A549 treated with GW870086 at 1 μM for 4 hours (cell line): Measurements from ENCODE around the gene PRAMEF12. TPM values are rescaled to one million over a fixed set of nuclear protein-coding genes. Genes with fewer than 3 reads are reported as not detected.

ENCODE experiments used
- total RNA-seq: library from RNA; stranded (reverse); fragments of 200-300 nt; extraction: Qiagen RNA extraction; gene quantifications from 5 replicates; pipeline ENCODE4 v1.2.3, GENCODE V29; 2022; ENCODE audit warnings: low read depth

Gene PRAMEF12
- total RNA-seq = not detected in 5 replicates

DNA sequence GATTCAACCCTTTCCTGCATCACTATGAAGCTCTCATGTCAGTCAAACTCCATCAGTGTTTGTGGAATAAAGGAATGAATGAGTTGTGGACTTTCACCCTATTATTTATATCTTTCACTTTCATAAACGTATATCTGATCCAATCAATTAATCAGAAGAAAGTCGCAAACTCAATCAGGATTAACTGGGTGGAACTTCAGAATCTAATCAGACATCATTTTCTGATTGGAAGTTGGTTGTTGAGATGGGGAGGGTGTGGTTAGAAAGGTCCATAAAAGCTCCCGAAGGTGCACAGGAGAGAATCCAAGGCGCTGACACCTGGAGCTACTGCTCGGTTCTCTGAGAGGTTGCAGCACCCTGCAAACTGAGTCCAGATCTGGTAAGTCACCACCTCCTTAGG is at the start of gene PRAMEF12:
Gene PRAMEF12, plus strand, starts transcription at position 301 of the 400 bp plus-strand sequence. CDS start 1,130 bp downstream, outside the sequence.

DNA sequence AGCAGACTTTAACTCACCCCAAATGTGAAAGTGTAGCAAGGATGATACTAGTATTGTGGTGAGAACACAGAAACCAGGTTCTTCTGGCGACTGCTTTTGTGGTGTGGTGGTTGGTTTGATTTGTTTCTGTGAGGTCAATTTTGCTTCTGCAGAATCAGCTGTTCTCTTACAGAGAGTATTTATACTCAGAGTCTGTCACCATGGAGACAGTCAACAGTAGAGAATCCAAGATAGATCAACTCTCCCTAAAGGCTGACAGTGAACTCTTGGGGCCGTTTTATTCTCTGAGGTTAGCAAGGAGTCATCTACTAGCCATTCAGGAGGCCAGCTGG is 27.6 kb upstream of the PRAMEF12 start, which contains the start of gene CFAP107:
Gene CFAP107, plus strand, starts transcription at position 209 of the 332 bp plus-strand sequence. CDS start 231 bp downstream, outside the sequence.

DNA sequence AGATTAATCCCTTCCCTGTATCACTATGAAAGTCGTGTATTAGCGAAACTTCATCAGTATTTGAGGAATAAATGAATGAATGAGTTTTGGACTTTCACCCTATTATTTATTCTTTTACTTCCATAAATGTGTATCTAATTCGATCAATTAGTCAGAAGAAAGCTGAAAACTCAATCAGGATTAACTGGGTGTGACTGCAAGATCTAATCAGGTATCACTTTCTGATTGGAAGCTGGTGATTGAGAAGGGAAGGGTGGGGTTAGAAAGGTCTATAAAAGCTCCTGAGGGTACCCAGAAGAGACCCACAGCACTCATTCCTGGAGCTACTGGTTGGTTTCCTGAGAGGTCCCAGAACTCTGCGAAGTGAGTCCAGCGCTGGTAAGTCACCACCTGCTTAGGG is 17.6 kb downstream of the PRAMEF12 start, which contains the start of gene PRAMEF1:
Gene PRAMEF1, plus strand, starts transcription at position 301 of the 400 bp plus-strand sequence. CDS start 1,831 bp downstream, outside the sequence.

Other genes starting within 250 kb of the PRAMEF12 start
- 42.4 to 56.0 TPM (median 54.9 TPM) in 5 replicates for gene DHRS3, start 155.5 kb upstream of the PRAMEF12 start, total RNA-seq
- gene AADACL4, start 129.7 kb upstream of the PRAMEF12 start, total RNA-seq = not detected in 5 replicates
- gene AADACL3, start 57.6 kb upstream of the PRAMEF12 start, total RNA-seq = not detected in 5 replicates
- not detected in 5 replicates for gene CFAP107, start 27.5 kb upstream of the PRAMEF12 start, total RNA-seq
- gene PRAMEF1, start 17.7 kb downstream of the PRAMEF12 start, total RNA-seq = not detected in 5 replicates
- gene PRAMEF11, start 57.7 kb downstream of the PRAMEF12 start, total RNA-seq = not detected in 5 replicates
- gene HNRNPCL1, start 75.0 kb downstream of the PRAMEF12 start, total RNA-seq = 0.12 TPM in 1 of 5 replicates, not detected in the others
- gene PRAMEF2, start 83.3 kb downstream of the PRAMEF12 start, total RNA-seq = 0.08 to 0.10 TPM in 2 of 5 replicates, not detected in the others
- not detected in 5 replicates for gene PRAMEF4, start 112.5 kb downstream of the PRAMEF12 start, total RNA-seq
- not detected in 5 replicates for gene PRAMEF10, start 124.5 kb downstream of the PRAMEF12 start, total RNA-seq
- gene PRAMEF7, start 142.9 kb downstream of the PRAMEF12 start, total RNA-seq = not detected in 5 replicates
- not detected in 5 replicates for gene PRAMEF6, start 173.8 kb downstream of the PRAMEF12 start, total RNA-seq